ENCODE measurements around the gene USP37.

The USP37 gene

GRCh38 chr2:218471982-218472381, 96.2 kb downstream of the USP37 start:
- Histone ChIP-seq H3K27ac (ENCODE audit: low read depth, low read length, poor library complexity, severe bottlenecking) (no peak overlapping the region), H3K4me3 (ENCODE audit: low read depth, low read length, poor library complexity, severe bottlenecking) (no peak overlapping the region), H3K4me1 (ENCODE audit: insufficient read depth, low read length, severe bottlenecking) (peaks cover 6% of the 10 kb centered on the region), H3K27me3 (ENCODE audit: insufficient read depth, low read length) (no peaks in the 10 kb centered on the region), H3K36me3 (ENCODE audit: insufficient read depth, low read length) (peaks cover 45% of the 10 kb centered on the region; the same call in 1 of the 2 replicates), H3K9me2 (ENCODE audit: low read depth, low read length) (no peaks in the 10 kb centered on the region), H2AFZ (ENCODE audit: low read length) (no peak overlapping the region), H3F3A (ENCODE audit: insufficient read depth, low read length) (no peaks in the 10 kb centered on the region), H4K20me1 (ENCODE audit: insufficient read depth, low read length) (no peaks in the 10 kb centered on the region), H3K79me2 (ENCODE audit: insufficient read depth, low read length) (no peaks in the 10 kb centered on the region), H3K9ac (ENCODE audit: low read length) (no peak overlapping the region), H3K4me2 (ENCODE audit: low read length) (no peak overlapping the region), H3K9me3 (ENCODE audit: low read length) (no peaks in the 10 kb centered on the region)
- TF ChIP-seq EZH2 (IDR thresholded peaks at IDR 0.05; ENCODE audit: borderline replicate concordance, low read length) (no peak), CTCF (IDR thresholded peaks at IDR 0.05; ENCODE audit: low read length) (no peak)

GRCh38 chr2:218471036-218471435, 97.1 kb downstream of the USP37 start:
- Histone ChIP-seq H3K79me2 (ENCODE audit: insufficient read depth, low read length) (no peaks in the 10 kb centered on the region), H3K27ac (ENCODE audit: low read depth, low read length, poor library complexity, severe bottlenecking) (no peak overlapping the region), H3K4me1 (ENCODE audit: insufficient read depth, low read length, severe bottlenecking) (peaks cover 6% of the 10 kb centered on the region), H3K9me2 (ENCODE audit: low read depth, low read length) (no peaks in the 10 kb centered on the region), H3K9ac (ENCODE audit: low read length) (no peak overlapping the region), H2AFZ (ENCODE audit: low read length) (no peak overlapping the region), H3K27me3 (ENCODE audit: insufficient read depth, low read length) (no peaks in the 10 kb centered on the region), H3K9me3 (ENCODE audit: low read length) (no peaks in the 10 kb centered on the region), H3F3A (ENCODE audit: insufficient read depth, low read length) (no peaks in the 10 kb centered on the region), H3K4me2 (ENCODE audit: low read length) (no peak overlapping the region), H3K36me3 (ENCODE audit: insufficient read depth, low read length) (peaks cover 38% of the 10 kb centered on the region; the same call in 1 of the 2 replicates), H4K20me1 (ENCODE audit: insufficient read depth, low read length) (no peaks in the 10 kb centered on the region), H3K4me3 (ENCODE audit: low read depth, low read length, poor library complexity, severe bottlenecking) (no peak overlapping the region)
- TF ChIP-seq EZH2 (IDR thresholded peaks at IDR 0.05; ENCODE audit: borderline replicate concordance, low read length) = no peak
- TF ChIP-seq CTCF (IDR thresholded peaks at IDR 0.05; ENCODE audit: low read length) = no peak

GRCh38 chr2:218470448-218470847, 97.7 kb downstream of the USP37 start:
- H3K9me2 ChIP-seq (ENCODE audit: low read depth, low read length) = no peaks in the 10 kb centered on the region
- peaks cover 6% of the 10 kb centered on the region for H3K4me1 ChIP-seq (ENCODE audit: insufficient read depth, low read length, severe bottlenecking)
- no peak overlapping the region for H3K4me2 ChIP-seq (ENCODE audit: low read length)
- H3K4me3 ChIP-seq (ENCODE audit: low read depth, low read length, poor library complexity, severe bottlenecking) = no peak overlapping the region
- TF ChIP-seq EZH2 (IDR thresholded peaks at IDR 0.05; ENCODE audit: borderline replicate concordance, low read length) = no peak
- no peak for TF ChIP-seq CTCF (IDR thresholded peaks at IDR 0.05; ENCODE audit: low read length)
- no peaks in the 10 kb centered on the region for H4K20me1 ChIP-seq (ENCODE audit: insufficient read depth, low read length)
- H3K27me3 ChIP-seq (ENCODE audit: insufficient read depth, low read length) = no peaks in the 10 kb centered on the region
- H3F3A ChIP-seq (ENCODE audit: insufficient read depth, low read length) = no peaks in the 10 kb centered on the region
- H3K9me3 ChIP-seq (ENCODE audit: low read length) = no peaks in the 10 kb centered on the region
- peaks cover 42% of the 10 kb centered on the region; the same call in 1 of the 2 replicates for H3K36me3 ChIP-seq (ENCODE audit: insufficient read depth, low read length)
- H3K27ac ChIP-seq (ENCODE audit: low read depth, low read length, poor library complexity, severe bottlenecking) = no peak overlapping the region
- H2AFZ ChIP-seq (ENCODE audit: low read length) = no peak overlapping the region
- H3K79me2 ChIP-seq (ENCODE audit: insufficient read depth, low read length) = no peaks in the 10 kb centered on the region
- no peak overlapping the region for H3K9ac ChIP-seq (ENCODE audit: low read length)

All from OCI-LY1 (cell line).